Measurements from ENCODE around the gene ACYP1. TPM values are rescaled to one million over a fixed set of nuclear protein-coding genes. Genes with fewer than 3 reads are reported as not detected.

Gene ACYP1
- total and polyA plus RNA-seq, 2 of the 13 experiments (the other 11 are each of a cell fraction or from before 2014, with no cell fraction given), result 9.7 to 22.4 TPM

DNA sequence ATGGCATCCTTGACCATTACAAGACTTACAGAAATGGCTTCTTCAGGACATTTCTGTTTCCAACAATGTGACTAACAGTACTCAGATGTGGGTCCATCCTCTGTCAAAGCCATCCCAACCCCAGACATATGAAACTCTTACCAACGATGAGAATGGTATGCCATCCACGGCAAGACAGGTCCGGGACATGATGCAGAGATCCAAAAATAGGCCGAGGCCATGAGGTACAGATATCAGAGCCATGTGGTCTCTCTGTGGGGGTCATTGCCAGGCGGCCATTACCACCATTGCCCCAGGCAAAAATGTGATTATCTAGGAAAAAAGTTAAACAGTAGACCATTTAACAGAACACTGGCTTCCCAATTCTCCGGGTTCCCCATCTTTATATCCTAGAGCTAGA lies 33.1 kb upstream of the ACYP1 start:
- CTCF ChIA-PET (ENCODE audit: low intra/inter-chr PET ratio, low total read pairs), result no interaction called here
- Histone ChIP-seq H3K4me1 (ENCODE audit: insufficient read depth, low read length) (no peaks in the 10 kb centered on the region), H3K27me3 (ENCODE audit: control insufficient read depth in 1 of 2, insufficient read depth in 2 of 2, low read length in 2 of 2) (no peaks in the 10 kb centered on the region), H3K36me3 (replicated peaks in 1 of 2; ENCODE audit: control insufficient read depth in 1 of 2, insufficient read depth in 2 of 2, low read length in 2 of 2) (peaks cover 10 to 57% of the 10 kb centered on the region in 2 experiments), H3K79me2 (ENCODE audit: insufficient read depth, low read length) (no peaks in the 10 kb centered on the region), H3K4me2 (ENCODE audit: low read depth, low read length) (no peak overlapping the region), H3K9ac (ENCODE audit: insufficient read depth, low read depth, low read length) (no peak overlapping the region), H2AFZ (ENCODE audit: low read length) (no peak overlapping the region), H4K20me1 (ENCODE audit: insufficient read depth, low read length) (no peaks in the 10 kb centered on the region), H3K27ac (ENCODE audit: extremely low read length, insufficient read depth, low read length) (no peak overlapping the region), H3K9me3 (ENCODE audit: low read length) (no peaks in the 10 kb centered on the region), H3K4me3 (replicated peaks in 1 of 3; ENCODE audit: insufficient read depth in 1 of 3, low read depth in 2 of 3, low read length in 3 of 3) (no peak overlapping the region)
- DNase-seq (ENCODE audit: low spot score) (no peak), ATAC-seq (no peak), FAIRE-seq (no peak)
- WGBS (ENCODE audit: low lambda C conversion rate), result 99% methylated on average over 6 of the region's 6 CpGs
- POLR2A ChIA-PET, result no interaction called here
- intact Hi-C loops (cut with micrococcal nuclease; ENCODE audit: unreplicated experiment) (no loop called here), in situ Hi-C loops (cut with HindIII; ENCODE audit: extremely low pct_ligation_motif_present, low pct_unique_long_range_greater_than_20kb) (no loop called here)
- TF ChIP-seq, protein P1, sequence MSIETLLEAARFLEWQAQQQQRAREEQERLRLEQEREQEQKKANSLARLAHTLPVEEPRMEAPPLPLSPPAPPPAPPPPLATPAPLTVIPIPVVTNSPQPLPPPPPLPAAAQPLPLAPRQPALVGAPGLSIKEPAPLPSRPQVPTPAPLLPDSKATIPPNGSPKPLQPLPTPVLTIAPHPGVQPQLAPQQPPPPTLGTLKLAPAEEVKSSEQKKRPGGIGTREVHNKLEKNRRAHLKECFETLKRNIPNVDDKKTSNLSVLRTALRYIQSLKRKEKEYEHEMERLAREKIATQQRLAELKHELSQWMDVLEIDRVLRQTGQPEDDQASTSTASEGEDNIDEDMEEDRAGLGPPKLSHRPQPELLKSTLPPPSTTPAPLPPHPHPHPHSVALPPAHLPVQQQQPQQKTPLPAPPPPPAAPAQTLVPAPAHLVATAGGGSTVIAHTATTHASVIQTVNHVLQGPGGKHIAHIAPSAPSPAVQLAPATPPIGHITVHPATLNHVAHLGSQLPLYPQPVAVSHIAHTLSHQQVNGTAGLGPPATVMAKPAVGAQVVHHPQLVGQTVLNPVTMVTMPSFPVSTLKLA (IDR thresholded peaks at IDR 0.05), result peak; percentile 86
- no peak for TF ChIP-seq ZFP36 (IDR thresholded peaks at IDR 0.05; ENCODE audit: borderline replicate concordance, low read depth, low read length, partially characterized antibody)
- no TSS peak for BruUV-seq (replicated peaks)

DNA sequence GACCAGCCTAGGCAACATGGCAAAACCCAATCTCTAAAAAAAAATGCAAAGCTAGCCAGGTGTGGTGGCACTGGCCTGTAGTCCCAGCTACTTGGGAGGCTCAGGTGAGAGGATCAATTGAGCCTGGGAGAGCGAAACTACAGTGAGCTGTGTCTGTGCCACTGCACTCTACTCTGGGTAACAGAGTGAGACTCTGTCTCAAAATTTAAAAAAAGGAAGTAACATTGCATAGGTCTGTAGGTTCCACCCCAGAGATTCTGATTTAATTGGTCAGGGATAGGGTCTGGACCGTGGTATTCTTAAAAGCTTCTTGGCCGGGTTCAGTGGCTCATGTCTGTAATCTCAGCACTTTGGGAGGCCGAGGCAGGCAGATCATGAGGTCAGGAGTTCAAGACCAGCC lies 31.9 kb upstream of the ACYP1 start:
- BruUV-seq (replicated peaks), result no TSS peak
- H3K4me1 ChIP-seq (ENCODE audit: insufficient read depth, low read length), result no peaks in the 10 kb centered on the region
- in situ Hi-C loops (cut with HindIII; ENCODE audit: extremely low pct_ligation_motif_present, low pct_unique_long_range_greater_than_20kb), result no loop called here
- 93% methylated on average over 4 of the region's 4 CpGs for WGBS (ENCODE audit: low lambda C conversion rate)
- H3K4me3 ChIP-seq (replicated peaks in 1 of 3; ENCODE audit: insufficient read depth in 1 of 3, low read depth in 2 of 3, low read length in 3 of 3), result no peak overlapping the region
- no peak for DNase-seq (ENCODE audit: low spot score)
- no peaks in the 10 kb centered on the region for H3K9me3 ChIP-seq (ENCODE audit: low read length)
- H3K36me3 ChIP-seq (replicated peaks in 1 of 2; ENCODE audit: control insufficient read depth in 1 of 2, insufficient read depth in 2 of 2, low read length in 2 of 2), result peaks cover 10 to 54% of the 10 kb centered on the region in 2 experiments
- no peak overlapping the region for H3K27ac ChIP-seq (ENCODE audit: extremely low read length, insufficient read depth, low read length)
- intact Hi-C loops (cut with micrococcal nuclease; ENCODE audit: unreplicated experiment), result no loop called here
- POLR2A ChIA-PET, result no interaction called here
- H3K9ac ChIP-seq (ENCODE audit: insufficient read depth, low read depth, low read length), result no peak overlapping the region
- CTCF ChIA-PET (ENCODE audit: low intra/inter-chr PET ratio, low total read pairs), result no interaction called here
- no peaks in the 10 kb centered on the region for H3K79me2 ChIP-seq (ENCODE audit: insufficient read depth, low read length)
- H3K4me2 ChIP-seq (ENCODE audit: low read depth, low read length), result no peak overlapping the region
- no peaks in the 10 kb centered on the region for H4K20me1 ChIP-seq (ENCODE audit: insufficient read depth, low read length)
- H3K27me3 ChIP-seq (ENCODE audit: control insufficient read depth in 1 of 2, insufficient read depth in 2 of 2, low read length in 2 of 2), result no peaks in the 10 kb centered on the region
- no peak for ATAC-seq
- FAIRE-seq, result no peak
- H2AFZ ChIP-seq (ENCODE audit: low read length), result no peak overlapping the region
- TF ChIP-seq, protein P2, sequence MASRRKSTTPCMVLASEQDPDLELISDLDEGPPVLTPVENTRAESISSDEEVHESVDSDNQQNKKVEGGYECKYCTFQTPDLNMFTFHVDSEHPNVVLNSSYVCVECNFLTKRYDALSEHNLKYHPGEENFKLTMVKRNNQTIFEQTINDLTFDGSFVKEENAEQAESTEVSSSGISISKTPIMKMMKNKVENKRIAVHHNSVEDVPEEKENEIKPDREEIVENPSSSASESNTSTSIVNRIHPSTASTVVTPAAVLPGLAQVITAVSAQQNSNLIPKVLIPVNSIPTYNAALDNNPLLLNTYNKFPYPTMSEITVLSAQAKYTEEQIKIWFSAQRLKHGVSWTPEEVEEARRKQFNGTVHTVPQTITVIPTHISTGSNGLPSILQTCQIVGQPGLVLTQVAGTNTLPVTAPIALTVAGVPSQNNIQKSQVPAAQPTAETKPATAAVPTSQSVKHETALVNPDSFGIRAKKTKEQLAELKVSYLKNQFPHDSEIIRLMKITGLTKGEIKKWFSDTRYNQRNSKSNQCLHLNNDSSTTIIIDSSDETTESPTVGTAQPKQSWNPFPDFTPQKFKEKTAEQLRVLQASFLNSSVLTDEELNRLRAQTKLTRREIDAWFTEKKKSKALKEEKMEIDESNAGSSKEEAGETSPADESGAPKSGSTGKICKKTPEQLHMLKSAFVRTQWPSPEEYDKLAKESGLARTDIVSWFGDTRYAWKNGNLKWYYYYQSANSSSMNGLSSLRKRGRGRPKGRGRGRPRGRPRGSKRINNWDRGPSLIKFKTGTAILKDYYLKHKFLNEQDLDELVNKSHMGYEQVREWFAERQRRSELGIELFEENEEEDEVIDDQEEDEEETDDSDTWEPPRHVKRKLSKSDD (CRISPR knock-in tag; IDR thresholded peaks at IDR 0.05; ENCODE audit: low read depth), result no peak
- TF ChIP-seq TSC22D2 (CRISPR knock-in tag; IDR thresholded peaks at IDR 0.05; ENCODE audit: borderline replicate concordance) (no peak), THYN1 (CRISPR knock-in tag; IDR thresholded peaks at IDR 0.05; ENCODE audit: borderline replicate concordance, low read depth) (no peak), ZNF891 (CRISPR knock-in tag; IDR thresholded peaks at IDR 0.05) (no peak), ZNF207 (IDR thresholded peaks at IDR 0.05; ENCODE audit: borderline replicate concordance) (no peak), FOXC1 (CRISPR knock-in tag; IDR thresholded peaks at IDR 0.05; ENCODE audit: borderline replicate concordance) (no peak), ZNF136 (CRISPR knock-in tag; IDR thresholded peaks at IDR 0.05; ENCODE audit: low read depth) (no peak), ZNF367 (CRISPR knock-in tag; IDR thresholded peaks at IDR 0.05; ENCODE audit: borderline replicate concordance) (no peak), NFKB2 (CRISPR knock-in tag; IDR thresholded peaks at IDR 0.05; ENCODE audit: borderline replicate concordance) (no peak), DNMT3B (CRISPR knock-in tag; conservative IDR thresholded peaks at IDR 0.05) (no peak)
- TF ChIP-seq, protein P3, sequence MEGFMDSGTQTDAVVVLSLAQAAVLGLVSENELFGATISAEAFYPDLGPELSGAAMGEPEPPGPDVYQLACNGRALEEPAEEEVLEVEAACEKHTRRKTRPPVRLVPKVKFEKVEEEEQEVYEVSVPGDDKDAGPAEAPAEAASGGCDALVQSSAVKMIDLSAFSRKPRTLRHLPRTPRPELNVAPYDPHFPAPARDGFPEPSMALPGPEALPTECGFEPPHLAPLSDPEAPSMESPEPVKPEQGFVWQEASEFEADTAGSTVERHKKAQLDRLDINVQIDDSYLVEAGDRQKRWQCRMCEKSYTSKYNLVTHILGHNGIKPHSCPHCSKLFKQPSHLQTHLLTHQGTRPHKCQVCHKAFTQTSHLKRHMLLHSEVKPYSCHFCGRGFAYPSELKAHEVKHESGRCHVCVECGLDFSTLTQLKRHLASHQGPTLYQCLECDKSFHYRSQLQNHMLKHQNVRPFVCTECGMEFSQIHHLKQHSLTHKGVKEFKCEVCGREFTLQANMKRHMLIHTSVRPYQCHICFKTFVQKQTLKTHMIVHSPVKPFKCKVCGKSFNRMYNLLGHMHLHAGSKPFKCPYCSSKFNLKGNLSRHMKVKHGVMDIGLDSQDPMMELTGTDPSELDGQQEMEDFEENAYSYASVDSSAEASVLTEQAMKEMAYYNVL (CRISPR knock-in tag; IDR thresholded peaks at IDR 0.05; ENCODE audit: borderline replicate concordance), result no peak

Data from HepG2 (cell line).